Adipose tissue (tissue), 3 donors: Measurements from ENCODE around the gene HAPSTR1. TPM values are rescaled to one million over a fixed set of nuclear protein-coding genes. Genes with fewer than 3 reads are reported as not detected.

ENCODE experiments used
- H3K27ac ChIP-seq: one replicate; pipeline ENCODE4 v1.5.1; 2013; ENCODE audit warnings: low read depth, low read length
- WGBS, 3 donors: extraction: QIAGEN DNeasy Blood & Tissue Kit; methylation state at CpG; one replicate each; pipeline ENCODE4 v1.1.7; 2013; 5-methylcytosine and 5-hydroxymethylcytosine counted together
- polyA plus RNA-seq, 3 donors: library from polyadenylated mRNA; stranded (reverse); fragments of 200-250 nt; gene quantifications; one replicate each; pipeline ENCODE4 v1.2.3, GENCODE V29; 2013
- donor health status: healthy with polysubstance abuse.
- donor health status: Bipolar disorder and iron deficiency.
- donor health status: healthy.

HAPSTR1 gene
- polyA plus RNA-seq, 3 donors = 6.8 to 21.9 (median 18.3) TPM

DNA sequence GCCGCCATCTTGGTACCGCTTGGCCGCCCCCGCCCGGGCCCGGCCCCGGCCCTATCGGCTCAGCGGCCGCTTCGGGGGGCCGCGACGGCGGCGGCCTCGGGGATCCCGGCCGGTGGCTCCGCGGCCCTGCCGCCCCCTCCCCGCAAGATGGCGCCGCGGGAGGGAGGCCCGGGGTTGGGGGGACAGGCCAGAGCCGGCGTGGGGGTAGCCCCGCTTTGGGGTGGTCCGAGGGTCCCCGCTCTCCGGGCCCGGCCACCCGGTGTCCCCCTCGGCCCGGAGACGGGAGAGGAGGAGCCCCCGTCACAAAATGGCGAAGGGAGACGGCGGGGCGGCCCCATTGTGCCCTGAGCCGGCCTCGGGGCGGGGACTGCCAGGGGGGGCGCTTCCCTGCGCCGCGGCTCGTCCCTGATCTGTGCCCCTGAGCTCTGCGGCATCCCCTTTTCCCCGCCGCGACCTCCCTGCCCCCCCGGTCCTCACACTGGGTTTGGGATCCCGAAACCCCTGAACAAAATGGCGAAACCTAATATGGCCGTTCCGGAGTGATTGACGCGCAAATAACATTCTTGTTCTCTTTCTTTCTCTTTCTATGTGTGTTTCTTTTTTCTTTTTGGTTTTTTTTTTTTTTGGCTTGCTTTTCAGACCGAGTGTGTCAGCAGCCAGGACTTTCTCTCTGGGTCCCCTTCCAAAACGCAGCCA, 986 bp downstream of the HAPSTR1 start:
- WGBS, 3 donors = 0% methylated on average over 28 to 64 of the region's 64 CpGs
- peak overlapping the region; percentile 98 for H3K27ac ChIP-seq

- WGBS, 3 donors = 0 to 1% (median 1%) methylated on average over 18 of the region's 18 CpGs
Measured at GRCh38 chr16:9092978-9093344, 1.5 kb downstream of the HAPSTR1 start.

GRCh38 chr16:9094011-9094846, 2.8 kb downstream of the HAPSTR1 start:
- H3K27ac ChIP-seq = no peak overlapping the region

More at GRCh38 chr16:9092978-9093344, 1.5 kb downstream of the HAPSTR1 start:
- H3K27ac ChIP-seq = no peak overlapping the region

GRCh38 chr16:9095171-9095570, 3.7 kb downstream of the HAPSTR1 start:
- H3K27ac ChIP-seq = no peak overlapping the region
- 18 to 22% (median 21%) methylated on average over 1 of the region's 1 CpG for WGBS, 3 donors

More at GRCh38 chr16:9094011-9094846, 2.8 kb downstream of the HAPSTR1 start:
- 20 to 39% (median 33%) methylated on average over 8 of the region's 8 CpGs for WGBS, 3 donors

DNA sequence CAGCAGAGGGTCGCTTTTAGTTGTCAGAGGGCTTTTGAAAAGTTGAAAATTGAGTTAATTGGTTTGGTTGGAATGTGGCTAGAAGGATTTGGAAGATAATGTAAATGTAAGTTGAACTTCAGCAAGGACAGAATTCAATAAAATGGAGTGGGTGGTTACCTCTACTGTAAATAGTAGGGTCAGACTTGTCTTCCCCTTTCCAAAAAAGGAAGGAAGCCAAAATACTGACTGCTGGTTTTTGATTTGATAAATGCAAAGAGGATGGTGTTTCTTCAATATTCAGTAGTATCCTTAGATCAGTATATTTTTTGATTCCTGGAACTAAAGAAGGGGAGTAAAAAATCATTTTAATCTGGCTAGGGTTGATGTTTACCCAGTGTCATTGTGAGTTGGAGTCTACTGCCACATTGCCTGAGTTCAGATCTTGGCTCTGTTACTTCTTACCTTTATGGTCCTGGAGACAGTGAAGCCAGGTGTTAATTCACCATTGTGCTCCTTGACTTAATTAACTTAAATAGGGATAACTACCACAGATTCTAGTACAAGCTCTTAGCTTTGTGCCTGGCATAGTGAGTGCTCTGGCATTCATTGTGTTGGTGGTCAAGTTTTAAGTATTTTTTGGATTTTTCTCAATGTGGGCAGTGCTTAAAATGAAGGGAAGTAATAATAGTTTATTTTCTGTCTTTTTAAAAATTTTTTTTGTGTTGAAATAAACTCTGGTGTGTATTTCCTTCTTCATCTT, 4.4 kb downstream of the HAPSTR1 start:
- no peak overlapping the region for H3K27ac ChIP-seq
- WGBS, 3 donors = 21 to 75% (median 35%) methylated on average over 1 of the region's 1 CpG

DNA sequence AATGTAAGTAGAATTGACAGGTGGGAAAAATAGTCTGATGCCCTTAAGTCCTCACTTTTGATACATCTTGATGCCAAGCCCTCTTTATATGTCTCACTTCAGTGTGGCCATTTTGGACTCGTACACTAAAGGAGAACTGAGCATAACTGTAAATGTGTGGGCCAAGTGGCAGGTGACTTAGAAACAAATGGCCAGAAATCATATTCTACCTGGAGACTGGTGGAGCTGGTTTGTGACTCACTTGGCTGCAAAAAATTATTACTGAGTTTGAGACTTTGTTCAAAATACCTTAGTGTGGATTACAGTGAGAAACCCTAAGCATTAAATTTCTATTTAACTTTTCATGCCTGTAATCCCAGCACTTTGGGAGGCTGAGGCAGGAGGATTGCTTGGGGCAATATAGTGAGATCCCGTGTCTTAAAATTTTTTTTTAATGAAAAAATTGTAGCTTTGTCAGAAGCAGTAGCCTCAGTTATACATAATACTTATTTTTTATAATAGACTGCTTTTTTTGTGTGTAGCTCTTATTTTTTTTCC, 5.0 kb downstream of the HAPSTR1 start:
- H3K27ac ChIP-seq = no peak overlapping the region
- 62 to 86% (median 84%) methylated on average over 2 of the region's 2 CpGs for WGBS, 3 donors

DNA sequence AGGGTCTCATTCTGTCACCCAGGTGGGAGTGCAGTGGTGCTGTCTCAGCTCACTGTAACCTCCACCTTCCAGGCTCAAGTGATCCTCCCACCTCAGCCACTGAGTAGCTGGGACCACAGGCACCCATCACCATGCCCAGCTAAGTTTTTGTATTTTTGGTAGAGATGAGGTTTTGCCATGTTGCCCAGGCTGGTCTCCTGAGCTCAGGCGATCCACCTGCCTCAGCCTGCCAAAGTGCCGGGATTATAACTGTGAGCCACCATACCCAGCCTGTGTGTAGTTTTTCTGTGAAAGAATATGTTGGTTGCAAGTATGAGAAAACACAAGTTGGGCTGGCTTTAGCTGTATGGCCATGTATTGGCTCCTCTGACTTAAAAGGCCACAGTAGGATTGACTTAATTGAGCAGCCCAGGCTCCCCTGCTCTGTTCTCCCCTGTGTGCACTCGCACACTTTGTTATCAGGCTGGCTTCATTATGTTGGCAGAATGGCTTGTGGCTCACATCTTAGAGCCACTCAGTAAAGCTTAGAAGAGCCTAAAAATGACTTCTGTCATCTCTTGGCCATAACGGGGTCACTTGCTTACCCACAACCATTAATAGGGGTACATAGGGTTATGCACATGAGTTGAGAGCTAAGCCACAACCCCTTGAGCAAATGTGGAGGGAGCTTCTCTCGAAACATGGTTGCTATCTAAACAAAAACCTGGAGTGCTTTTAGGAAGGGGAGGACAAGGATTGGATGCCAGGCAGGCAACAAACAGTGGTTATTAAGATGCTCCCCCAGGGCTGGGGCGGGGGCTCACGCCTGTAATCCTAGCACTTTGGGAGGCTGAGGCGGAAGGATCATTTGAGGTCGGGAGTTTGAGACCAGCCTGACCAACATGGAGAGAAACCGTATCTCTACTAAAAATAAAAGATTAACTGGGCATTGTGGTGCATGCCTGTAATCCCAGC, 6.1 kb downstream of the HAPSTR1 start:
- H3K27ac ChIP-seq = no peak overlapping the region
- 65 to 83% (median 81%) methylated on average over 10 of the region's 10 CpGs for WGBS, 3 donors

DNA sequence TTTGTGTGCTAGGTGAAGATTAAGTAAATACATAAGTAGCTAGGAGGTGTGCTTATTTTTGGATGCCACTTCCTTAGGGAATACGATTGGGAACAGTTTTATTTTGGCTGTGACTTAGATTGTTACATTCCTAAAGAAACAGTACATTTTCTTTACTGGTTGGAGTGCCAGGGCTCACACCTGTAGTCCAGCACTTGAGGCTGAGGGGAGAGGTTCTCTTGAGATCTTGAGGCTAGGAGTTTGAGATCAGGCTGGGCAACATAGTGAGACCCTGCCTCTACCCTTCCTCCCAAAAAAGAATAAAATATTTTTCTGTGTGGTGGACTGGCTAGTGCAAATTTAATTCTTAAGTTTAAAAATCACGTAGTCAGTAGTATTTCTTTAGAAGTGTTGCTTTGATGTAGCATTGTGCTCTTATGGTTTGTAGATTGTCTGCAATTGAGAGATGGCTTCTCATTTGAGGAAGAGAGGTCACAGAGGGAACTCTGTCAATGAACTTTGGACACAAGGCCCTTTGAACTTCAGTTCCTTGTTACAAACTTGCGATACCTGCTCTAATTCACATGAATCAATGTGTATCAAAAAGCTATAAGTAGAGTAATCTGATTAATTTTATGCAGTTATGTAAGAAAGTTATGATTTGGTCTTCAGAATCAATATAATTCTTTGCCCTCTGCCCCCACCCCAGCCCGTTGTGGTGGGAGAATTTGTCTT, 7.1 kb downstream of the HAPSTR1 start:
- 25 to 56% (median 54%) methylated on average over 4 of the region's 4 CpGs for WGBS, 3 donors
- H3K27ac ChIP-seq = peak overlapping the region; percentile 52

- H3K27ac ChIP-seq = peak overlapping the region; percentile 52
- 41 to 59% (median 50%) methylated on average over 5 of the region's 5 CpGs for whole genome bisulfite sequencing, 3 donors
Measured at GRCh38 chr16:9099131-9099625, 7.7 kb downstream of the HAPSTR1 start.

- H3K27ac ChIP-seq = no peak overlapping the region
- WGBS, 3 donors = 37 to 58% (median 41%) methylated on average over 2 of the region's 2 CpGs
Measured at GRCh38 chr16:9102379-9102778, 10.9 kb downstream of the HAPSTR1 start.

GRCh38 chr16:9102943-9103342, 11.5 kb downstream of the HAPSTR1 start:
- H3K27ac ChIP-seq = no peak overlapping the region
- WGBS, 3 donors = 75 to 87% (median 75%) methylated on average over 13 of the region's 13 CpGs

- 55 to 76% (median 66%) methylated on average over 3 of the region's 3 CpGs for WGBS, 3 donors
- H3K27ac ChIP-seq = no peak overlapping the region
Measured at GRCh38 chr16:9103546-9103945, 12.1 kb downstream of the HAPSTR1 start.

DNA sequence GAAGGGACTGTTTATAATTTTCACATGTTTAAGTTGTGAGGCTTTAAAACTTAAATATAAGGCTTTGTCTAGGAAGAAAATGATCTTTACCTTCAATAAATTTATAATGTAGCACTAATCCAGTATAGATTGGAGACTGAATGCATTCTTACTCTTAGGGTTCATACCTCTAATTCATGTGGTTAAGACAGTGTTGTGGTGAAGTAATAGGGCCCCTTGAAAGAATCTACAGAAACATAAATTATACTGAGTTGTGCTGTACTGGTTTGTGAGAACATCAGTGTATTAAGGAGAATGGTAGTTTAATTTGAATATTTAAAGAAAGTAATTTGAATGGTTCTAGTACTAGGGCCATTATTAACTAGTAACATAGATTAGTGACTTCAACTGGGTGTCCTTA, 13.7 kb downstream of the HAPSTR1 start:
- H3K27ac ChIP-seq = no peak overlapping the region

- WGBS, 3 donors = 76 to 92% (median 86%) methylated on average over 9 of the region's 9 CpGs
- H3K27ac ChIP-seq = no peak overlapping the region
Measured at GRCh38 chr16:9107025-9107970, 15.9 kb downstream of the HAPSTR1 start.

DNA sequence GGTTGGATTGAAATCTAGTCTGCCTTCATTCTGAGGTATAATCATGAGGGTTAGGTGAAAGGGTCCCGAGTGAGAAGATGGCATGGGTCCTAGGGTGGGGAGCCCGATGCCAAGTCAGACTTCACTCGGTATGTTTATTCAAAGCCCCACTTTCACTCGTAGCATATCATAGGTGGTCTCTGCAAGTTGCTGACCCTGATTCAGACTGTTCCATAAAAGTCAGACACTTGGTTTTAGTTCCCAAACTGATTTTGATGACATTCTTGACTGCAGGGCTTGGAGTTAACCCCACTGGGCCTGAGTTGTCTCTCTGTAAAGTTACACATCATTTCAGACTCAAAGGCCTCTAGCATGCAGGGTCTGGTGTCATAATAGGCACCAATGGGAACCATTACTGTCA, 17.8 kb downstream of the HAPSTR1 start:
- WGBS, 3 donors = 79 to 85% (median 80%) methylated on average over 4 of the region's 4 CpGs
- no peak overlapping the region for H3K27ac ChIP-seq
